GM18867 (cell line): ENCODE results near the gene STEAP1B.
"Not testable (repeated sequence)": the region's sequence is repeated elsewhere in the genome, so short reads cannot be mapped to it uniquely, and the experiment has no call there.

Experiments used
- ATAC-seq: cut with Tn5 transposase; IDR thresholded peaks from one replicate; pipeline ENCODE4 v1.9.1; 2021; ENCODE audit warnings: mild to moderate bottlenecking, moderate library complexity; ENCODE audit not compliant: unreplicated experiment

STEAP1B gene

DNA sequence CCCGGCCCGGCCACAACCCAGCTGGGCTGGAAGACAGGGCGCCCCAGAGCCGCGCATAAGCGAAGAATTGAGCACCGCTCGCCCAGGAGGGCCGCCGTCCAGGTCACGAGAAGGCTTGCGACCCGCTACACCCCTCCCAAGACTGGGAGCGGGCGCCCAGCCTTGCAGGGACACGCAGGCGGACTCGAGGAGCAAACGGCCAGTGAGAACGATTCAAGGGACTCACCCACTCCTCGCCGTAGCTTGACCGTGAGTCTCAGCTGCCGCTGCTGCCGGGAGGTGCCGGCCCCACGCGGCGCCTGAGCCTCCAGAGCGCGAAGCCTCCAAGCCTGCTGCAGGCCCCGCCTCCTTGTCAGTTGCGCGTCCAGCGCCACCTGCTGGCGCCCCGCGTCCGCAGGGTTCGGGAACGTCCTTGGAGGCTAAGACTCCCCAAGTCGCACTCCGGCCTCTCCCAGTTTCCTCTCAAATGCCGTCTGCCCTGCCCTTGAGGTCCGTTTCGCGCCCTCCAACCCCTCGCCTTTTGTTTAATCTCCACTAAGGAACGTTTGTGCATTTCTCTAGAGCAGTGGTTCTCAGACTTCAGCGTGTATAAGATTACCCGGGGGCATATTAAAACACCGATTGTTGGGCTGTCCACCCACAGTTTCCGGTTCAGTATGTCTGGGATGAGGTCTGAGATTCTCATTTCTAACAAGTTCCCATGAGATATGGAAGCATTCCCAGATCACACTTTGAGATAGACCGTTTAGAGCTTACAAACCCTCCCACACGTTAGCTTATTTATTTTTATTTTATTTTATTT is at the start of gene STEAP1B:
Gene STEAP1B (minus strand): TSS at position 301 of the 802 bp plus-strand sequence. CDS start 5,333 bp downstream, outside the sequence.
- peak; percentile 93 for ATAC-seq

DNA sequence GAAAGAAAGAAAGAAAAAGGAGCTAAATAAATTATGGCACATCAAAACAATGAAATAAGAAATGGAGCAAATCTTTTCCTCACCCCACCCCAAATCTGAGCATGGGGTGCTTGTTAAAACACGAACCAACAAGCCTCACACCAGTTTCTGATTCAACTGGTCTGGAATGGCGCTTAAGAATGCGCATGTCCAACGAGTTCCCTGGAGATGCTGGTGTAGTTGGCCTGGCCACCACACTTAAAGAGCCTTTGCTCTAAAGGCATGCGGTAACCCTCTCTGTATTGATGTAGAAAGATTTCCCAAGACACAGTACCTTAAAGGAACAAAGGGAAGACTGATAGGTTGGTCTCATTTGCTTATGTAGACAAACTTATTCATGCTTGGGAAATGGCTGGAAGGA is 49.1 kb upstream of the STEAP1B start:
- ATAC-seq, result no peak

DNA sequence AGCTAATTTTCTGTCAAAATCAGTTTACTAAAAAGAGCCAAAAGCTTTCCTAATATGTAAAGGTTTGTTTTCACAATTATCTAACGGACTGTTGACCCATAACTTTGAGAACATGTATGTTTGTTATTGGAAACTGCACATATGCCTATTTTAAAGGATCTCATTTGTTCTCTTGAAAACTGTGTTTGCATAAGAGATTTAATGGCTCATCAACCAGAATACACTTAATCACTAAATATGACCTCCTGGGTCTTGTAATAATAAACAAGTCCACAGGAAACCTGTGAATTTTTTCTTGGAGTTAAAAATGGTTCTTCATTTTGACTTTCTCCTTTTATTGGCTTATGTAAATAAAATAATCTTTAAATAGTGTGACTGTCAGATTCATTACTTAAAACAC is 48.3 kb upstream of the STEAP1B start:
- ATAC-seq, result no peak

DNA sequence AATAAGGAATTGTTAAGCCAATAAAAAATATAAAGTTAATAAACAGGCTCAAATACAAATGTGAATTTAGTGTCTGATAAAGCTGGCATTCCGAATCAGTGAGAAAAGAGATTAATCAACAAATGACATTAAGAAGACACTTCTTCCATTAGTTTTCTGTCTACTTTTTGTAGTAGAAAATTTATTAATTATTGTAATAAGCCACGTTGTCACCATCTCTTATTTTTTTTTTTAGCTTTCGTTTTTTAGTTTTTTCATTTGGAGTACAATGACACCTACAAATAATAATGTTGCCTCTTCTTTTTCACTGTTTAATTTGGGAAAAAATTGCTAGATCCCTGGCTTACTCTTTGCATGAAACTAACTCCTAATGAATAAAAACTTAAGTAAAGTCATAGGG is 46.8 kb upstream of the STEAP1B start:
- no peak for ATAC-seq

DNA sequence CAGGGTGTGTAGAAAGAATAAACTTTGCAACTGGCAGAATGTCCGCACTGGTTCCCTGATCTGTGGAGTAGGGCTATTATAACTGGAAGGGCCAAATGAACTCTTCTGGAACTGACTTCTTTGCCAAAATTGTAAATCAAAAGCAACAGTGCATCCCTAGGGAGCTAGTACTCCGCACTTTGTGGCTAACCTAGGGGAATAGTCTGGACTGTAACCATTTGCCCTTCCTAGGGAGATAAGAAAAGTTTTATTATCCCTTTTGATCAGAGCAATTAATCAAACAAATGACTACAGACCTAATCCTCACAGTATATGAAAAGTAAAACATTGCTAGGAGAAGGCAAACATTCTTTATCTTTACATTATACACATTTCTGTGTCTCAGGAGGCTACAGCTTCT is 45.5 kb upstream of the STEAP1B start:
- ATAC-seq, result no peak

DNA sequence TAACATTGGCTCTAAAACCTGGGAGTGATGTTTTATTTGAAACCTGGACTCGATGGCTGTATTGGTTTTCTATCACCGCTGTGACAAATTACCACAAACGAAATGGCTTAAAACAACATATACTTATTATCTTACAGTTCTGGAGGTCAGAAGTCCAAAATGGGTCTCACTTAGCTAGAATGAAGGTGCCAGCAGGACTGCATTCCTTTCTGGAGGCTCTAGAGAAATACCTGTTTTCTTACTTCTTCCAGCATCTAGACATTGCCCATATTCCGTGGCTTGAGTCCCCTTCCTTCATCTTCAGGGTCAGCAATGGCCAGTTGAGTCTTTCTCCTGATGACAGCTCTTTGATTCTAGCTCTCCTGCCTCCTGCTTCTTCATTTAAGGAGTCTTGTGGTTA is 44.3 kb upstream of the STEAP1B start:
- ATAC-seq, result no peak

DNA sequence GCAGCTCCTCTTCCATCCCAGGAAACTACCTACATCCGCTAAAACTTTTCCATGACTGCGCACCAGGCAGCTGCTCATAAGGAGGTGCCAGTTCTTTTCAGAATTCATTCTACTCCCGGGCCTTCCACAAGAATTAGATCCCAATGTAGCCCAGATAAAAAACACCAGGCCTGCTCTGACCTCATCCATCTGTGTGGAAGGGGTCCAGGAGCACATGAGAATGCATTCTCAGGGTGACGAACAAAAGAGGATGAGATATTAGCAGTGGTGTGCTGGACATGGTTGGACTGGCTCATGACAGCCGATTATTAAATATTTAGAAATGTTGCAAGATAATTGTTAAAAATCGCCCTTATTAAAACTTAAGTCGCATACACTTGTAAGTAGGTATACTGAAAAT is 43.2 kb upstream of the STEAP1B start:
- no peak for ATAC-seq

DNA sequence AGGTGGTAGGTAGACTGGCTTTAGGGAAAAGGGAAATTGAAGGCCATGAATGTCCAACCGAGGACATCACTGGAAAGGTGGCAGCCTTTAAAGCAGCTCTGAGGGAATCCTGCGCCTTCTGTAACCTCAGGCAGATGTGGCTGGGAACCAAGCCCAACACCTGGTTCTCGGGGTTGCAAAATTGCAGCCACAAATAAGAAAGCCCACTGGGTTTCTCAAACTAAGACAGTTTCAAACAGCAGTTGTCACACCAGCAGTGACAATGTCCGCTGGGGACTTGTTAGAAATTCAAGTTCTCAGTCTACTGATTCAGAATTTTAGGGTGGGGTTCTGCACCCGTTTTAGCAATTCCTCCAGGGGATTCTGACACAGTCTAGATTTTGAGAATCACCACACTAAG is 42.7 kb upstream of the STEAP1B start:
- no peak for ATAC-seq

DNA sequence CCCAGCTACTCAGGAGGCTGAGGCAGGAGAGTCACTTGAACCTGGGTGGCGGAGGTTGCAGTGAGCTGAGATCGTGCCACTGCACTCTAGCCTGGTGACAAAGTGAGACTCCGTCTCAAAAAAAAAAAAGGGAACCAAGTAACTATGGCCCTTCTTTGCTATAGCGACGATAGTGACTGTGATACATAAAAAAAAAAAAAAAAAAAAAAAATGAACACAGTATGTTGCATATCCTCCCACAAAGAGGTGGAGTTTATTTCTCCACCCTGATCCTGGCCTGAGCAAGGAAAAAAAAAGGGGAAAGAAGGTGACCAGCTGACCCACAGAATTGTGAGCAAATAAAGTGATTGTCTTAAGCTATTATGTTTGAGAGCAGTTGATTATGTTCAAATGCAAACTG is 42.3 kb upstream of the STEAP1B start:
- ATAC-seq, result peak; percentile 57

DNA sequence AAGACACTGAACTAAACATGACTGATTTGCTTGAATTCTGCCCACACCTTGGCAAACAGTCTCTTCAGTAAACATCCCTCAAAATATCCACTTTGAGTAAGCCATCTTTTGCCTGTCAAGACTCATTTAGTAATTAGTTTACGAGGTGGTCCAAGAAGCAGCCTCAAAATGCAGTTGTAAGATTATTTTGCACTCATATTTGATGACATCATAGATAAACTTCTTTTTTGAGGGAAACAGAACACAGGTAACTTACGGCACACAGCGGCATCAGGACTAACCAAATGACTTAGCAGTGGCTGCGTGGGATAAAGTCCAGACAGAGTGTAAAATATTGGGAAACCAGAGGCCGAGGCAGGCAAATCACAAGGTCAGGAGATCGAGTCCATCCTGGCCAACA is 41.8 kb upstream of the STEAP1B start:
- no peak for ATAC-seq

DNA sequence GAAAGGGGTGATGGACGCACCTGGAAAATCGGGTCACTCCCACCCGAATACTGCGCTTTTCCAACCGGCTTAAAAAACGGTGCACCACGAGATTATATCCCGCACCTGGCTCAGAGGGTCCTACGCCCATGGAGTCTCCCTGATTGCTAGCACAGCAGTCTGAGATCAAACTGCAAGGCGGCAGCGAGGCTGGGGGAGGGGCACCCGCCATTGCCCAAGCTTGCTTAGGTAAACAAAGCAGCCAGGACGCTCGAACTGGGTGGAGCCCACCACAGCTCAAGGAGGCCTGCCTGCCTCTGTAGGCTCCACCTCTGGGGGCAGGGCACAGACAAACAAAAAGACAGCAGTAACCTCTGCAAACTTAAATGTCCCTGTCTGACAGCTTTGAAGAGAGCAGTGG is 28.5 kb upstream of the STEAP1B start:
- ATAC-seq, result not testable (repeated sequence)

DNA sequence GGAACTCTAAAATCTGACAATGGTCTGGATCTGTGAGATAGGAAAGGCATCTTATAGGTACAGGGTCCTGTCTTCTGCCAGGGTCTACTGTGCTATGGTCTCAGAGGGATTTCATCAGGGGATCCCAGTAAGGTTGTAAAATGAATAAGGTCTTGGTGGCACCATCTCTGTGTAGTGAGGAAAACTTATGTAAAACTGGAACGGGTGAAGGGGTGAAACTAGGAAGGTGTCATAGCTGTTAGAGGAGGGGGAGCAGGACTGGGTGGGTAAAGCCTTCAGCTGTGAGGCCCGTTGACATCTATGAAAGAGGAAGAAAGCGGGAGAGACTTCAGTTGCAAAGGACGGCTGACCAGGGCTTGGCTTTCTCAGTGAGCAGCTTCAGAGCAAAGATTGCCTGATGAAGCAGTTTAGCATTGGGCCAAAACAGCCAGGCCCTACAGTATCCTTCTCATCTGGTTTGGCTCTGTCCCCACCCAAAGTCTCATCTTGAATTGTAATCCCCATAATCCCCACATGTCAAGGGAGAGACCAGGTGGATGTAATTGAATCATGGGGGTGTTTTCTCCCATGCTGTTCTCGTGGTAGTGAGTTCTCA is 24.5 kb upstream of the STEAP1B start:
- ATAC-seq, result not testable (repeated sequence)

DNA sequence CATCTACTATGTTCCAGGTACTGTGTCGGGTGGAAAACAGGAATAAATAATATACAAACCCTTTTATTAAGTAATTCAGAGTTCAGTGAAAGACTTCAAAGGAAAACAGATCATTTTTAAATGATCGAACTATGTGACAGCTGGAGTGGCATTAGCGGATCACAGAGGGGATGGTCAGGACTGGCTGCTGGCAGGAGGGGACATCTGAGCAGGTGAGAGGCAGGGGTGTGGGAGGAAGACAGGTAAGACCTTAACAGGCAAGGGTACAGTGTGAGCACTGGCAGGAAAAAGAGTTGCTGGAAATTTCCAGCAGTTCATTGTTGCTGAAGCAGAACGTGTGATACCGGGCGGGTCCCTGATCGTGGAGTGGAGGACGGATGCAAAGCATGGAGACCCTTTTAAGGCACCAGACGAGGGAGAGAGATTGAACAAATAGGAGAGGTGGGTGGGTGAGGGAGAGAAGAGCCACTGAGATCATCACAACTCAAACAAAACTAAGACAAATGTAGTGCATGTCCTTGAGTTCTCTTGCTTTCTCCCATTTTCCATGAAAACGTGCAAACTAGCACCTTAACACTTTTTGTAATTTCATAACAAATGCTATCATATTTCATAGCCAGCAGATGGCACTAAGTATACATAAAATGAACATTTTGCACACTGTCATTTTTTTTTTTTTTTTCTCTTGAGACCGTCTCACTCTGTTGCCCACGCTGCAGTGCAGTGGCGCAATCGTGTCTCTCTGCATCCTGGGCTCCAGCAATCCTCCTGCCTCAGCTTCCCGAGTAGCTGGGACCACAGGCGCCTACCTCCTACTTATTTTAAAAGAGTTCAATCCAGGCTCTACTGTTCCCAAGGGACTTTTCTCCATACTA is 23.7 kb upstream of the STEAP1B start:
- peak; percentile 82 for ATAC-seq

DNA sequence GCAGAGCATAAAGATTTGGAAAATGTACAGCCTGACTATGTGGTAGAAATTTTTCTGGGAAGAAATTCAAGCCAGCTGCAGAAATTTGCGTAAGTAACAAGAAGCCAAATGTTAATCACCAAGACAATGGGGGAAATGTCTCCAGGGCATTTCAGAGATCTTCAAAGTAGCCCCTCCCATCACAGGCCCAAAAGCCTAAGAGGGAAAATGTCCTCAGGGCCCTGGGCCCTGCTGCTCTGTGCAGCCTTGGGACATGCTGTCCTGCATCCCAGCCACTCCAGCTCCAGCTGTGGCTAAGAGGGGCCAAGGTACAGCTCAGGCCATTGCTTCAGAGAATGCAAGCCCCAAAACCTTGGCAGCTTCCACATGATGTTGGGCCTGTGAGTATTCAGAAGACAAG is 19.6 kb upstream of the STEAP1B start:
- not testable (repeated sequence) for ATAC-seq

DNA sequence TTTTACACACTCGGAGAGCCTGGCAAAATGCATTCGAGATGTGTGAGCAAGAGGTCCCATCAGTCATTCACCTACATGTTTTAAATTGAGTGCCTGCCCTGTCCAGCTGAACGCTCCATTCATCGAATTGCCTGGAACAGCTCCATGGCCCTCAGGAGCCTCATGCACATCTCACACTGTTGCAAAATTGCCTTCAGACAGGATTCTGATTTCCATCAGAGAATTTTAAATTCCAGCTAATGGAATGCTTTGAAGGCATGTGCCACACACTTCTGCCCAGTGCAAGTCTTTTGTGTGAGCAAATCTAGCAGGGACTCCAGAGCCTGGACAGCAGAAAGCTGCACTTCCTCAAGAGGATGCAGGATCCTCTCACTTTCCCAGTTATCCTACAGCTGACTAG is 17.0 kb upstream of the STEAP1B start:
- not testable (repeated sequence) for ATAC-seq

DNA sequence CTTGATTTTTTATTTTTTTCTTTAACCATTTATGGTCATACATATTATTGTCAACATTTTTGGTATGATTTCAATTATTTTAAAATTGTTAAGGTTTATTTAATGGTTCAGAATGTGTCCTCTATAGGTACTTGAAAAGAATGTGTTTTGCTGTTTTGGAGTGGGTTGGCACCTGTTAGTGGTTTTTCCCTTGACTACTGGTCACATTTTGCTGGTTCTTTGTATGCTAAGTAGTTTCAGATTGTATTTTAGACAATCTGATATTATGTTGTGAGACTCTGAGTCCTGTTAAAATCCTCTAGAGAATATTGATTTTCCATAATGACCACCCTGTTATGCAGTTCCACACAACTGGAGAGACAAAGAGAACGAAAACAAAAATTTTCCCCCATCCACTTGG is 15.0 kb upstream of the STEAP1B start:
- ATAC-seq, result not testable (repeated sequence)

DNA sequence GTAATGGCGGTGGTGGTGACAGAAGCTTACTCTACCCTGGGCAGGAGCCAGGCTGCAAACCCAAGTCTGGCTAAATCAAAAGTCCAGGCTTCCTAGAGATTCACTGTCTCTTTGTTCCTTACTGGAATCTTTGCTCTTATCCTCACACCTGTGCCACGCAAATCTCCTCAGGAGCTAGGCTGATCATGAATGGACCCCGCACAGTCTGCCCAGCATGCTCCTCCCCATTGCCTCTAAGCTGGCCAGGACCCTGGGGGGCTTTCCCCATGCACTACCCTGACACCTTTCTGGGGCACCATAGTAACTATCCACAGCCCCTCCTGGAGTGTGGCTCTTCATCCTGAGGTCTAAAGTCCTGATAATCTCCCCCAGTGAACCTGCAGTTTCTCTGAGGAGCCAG is 7.3 kb upstream of the STEAP1B start:
- ATAC-seq, result not testable (repeated sequence)

DNA sequence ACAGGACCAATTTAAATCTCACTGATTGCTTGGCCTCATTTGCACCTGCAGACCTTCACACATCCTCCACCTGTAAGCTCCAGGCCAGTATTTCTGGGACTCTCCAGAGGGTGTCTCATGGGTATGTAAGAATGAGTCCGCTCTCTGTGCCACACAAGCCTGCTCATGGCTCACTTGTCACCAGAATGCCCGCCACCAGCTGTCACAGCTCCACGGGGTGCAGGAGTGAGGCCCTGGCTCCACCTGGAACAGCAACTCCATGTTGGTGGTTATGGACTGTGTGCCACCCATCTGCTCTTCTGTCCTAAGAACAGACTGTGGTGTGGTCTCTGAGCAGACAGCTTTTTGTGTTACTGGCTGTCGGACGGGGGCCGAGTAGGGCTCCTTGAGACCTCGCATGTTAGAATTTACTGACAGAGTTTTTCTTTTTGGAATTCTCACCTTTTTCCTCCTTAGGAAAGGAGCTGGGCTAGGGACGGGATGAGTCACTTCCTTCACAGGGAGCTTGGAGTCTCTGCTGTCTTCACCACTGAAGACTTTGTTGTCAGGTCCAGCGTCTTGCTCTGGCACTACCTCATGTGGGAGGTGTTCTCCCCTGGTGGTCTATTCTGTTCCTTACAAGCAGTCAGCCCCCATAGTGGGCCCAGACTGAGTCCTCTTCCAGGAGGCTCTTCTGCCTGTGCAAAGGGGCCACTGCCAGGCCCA is 6.5 kb upstream of the STEAP1B start:
- not testable (repeated sequence) for ATAC-seq

DNA sequence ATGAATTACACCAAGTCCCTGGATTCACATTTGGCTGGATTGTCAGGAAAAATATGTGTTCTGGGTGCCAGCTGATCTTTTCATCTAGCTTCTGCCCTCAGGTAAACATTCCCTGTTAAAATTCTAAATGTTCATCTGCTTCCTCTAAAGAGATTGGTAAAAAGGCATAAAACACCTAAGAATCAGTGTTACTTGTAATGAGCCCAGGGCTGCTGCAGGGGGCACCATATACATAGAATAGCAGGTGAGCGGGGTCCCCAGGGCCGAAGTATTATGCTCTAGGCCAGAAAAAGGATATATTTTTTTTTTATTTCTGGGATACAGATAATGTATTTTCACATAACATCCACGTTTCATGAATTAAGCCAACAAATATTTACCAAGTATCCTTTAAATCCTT is 4.5 kb upstream of the STEAP1B start:
- ATAC-seq, result not testable (repeated sequence)

DNA sequence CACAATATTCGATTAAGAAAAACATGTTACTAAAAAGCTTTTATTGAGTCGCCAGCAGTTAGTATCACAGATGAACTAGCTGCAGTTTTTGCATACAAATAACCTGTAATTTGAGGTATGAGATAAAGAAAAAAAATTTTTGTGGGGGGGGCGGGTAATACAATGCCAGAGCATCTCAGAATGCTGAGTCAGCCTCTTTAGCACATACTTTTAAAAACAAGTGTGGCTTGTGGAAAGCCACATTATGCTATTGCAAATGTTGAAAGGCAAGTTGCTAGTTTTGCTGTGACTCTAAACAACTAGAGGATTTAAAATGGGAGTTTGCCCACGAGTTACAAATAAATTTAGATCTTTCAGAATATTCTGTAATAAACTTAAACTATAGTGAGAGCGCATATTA is 2.1 kb upstream of the STEAP1B start:
- ATAC-seq, result not testable (repeated sequence)

DNA sequence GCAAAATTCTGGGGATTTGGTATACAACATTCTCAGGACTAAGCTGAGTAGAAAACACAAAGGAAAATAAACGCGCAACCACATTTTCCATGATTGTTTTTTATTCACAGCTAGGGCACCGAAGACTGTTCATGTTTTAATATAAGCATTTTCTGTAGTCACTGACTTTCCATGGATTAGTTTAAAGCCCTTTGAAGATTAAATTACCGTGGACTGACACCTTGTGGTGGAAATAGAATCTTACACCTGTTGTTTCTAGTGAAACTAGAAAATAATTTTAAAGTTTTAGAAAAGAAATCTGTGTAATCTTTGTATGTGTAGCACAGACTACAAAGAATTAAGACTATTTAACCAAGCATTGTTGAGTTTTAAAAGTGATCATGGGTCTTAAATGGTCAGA is 1.3 kb upstream of the STEAP1B start:
- ATAC-seq, result not testable (repeated sequence)
